Stimulated activated CD8-positive, alpha-beta memory T cell treated with anti-CD3 and anti-CD28 coated beads, Interleukin-2, amount 100 ng/mL, for 1 hour (primary cell): ENCODE measurements around the gene NHLH1.

ENCODE experiments used
- DNase-seq, 2 donors: peaks; one replicate each; pipeline ENCODE4 v3.0.0-alpha.2; 2020; ENCODE audit warnings: low read depth in 2 of 2

The NHLH1 gene

GRCh38 chr1:160411271-160412027 is 44.6 kb downstream of the NHLH1 start:
- no peak for DNase-seq

- no peak for DNase-seq
Observed at GRCh38 chr1:160412028-160412362, 45.1 kb downstream of the NHLH1 start.

- no peak for DNase-seq
Observed at GRCh38 chr1:160413716-160414115, 46.8 kb downstream of the NHLH1 start.

- no peak for DNase-seq
Observed at GRCh38 chr1:160414881-160415280, 48.0 kb downstream of the NHLH1 start.

GRCh38 chr1:160415696-160416290 is 48.9 kb downstream of the NHLH1 start:
- DNase-seq, result no peak

GRCh38 chr1:160416369-160416768 is 49.5 kb downstream of the NHLH1 start:
- no peak for DNase-seq

DNA sequence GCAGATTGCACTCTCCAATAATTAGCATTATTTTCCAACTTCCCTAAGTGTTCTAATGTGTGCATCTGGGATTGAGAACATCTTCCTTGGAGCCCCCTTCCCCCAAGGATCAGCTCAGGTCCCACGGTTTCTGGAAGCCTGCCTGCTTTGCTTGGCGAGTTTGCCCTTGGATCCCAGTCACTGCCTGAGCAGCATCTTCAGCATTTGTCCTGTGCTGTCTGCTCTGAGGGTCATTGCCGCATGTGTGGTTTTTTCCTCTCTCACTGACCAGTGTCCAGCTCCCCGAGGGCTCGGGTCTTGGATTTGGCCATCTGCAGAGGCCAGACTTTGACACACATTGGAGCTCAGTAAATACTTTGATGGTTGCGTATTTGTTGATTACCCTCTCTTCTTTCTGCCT is 51.6 kb downstream of the NHLH1 start:
- DNase-seq, result no peak

GRCh38 chr1:160419150-160419837 is 52.4 kb downstream of the NHLH1 start:
- no peak for DNase-seq

DNA sequence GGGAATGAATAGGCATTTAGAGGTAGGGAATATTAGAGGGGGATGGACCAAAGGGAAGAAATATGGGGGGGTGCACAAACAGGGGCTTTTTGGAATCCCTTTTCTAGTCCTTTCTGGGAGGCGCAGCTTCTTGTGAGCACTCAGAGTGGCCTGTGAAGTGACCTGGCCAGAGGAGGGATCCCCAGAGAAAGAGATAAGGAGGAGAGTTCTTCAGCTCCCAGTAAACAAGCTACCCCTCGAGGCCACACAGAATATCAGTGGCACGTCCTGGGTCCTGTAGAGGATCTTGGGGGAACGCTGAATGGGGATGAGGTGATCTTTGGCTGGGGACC is 52.9 kb downstream of the NHLH1 start:
- DNase-seq, result no peak

- no peak for DNase-seq
Observed at GRCh38 chr1:160420881-160421842, 54.3 kb downstream of the NHLH1 start.

DNA sequence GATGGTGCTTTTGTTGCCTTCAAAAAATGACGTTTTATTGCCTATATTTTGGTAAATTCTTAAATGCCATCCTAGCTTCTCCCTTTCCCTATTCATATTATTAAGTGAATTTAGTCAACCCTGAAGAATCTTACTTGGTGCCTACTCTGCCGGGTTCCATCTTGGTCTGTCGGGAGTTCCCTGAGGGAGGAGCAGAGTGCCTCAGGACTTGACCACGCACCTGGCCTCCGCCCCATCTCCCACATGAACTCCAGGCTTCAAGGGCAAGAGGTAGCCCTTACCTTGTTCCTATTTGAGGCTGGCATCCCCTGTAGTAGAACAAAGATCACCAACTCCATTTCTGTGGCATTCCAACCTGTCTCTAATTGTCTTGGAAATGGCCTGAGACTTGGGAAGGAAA is 55.0 kb downstream of the NHLH1 start:
- no peak for DNase-seq
